Fibroblast of the conjunctiva (primary cell): ENCODE measurements around the gene NUCB2.
"Not testable (repeated sequence)": the region's sequence is repeated elsewhere in the genome, so short reads cannot be mapped to it uniquely, and the experiment has no call there.

Source experiments
- DNase-seq: peaks from one replicate; pipeline ENCODE4 v3.0.0-alpha.2; 2010; ENCODE audit warnings: low read depth

NUCB2 gene

GRCh38 chr11:17276236-17277023 is at the start of gene NUCB2:
TSS of gene NUCB2 (plus strand) at chr11:17276739. CDS start at chr11:17295324, 18,585 bp downstream.
- peak; percentile 91 for DNase-seq

DNA sequence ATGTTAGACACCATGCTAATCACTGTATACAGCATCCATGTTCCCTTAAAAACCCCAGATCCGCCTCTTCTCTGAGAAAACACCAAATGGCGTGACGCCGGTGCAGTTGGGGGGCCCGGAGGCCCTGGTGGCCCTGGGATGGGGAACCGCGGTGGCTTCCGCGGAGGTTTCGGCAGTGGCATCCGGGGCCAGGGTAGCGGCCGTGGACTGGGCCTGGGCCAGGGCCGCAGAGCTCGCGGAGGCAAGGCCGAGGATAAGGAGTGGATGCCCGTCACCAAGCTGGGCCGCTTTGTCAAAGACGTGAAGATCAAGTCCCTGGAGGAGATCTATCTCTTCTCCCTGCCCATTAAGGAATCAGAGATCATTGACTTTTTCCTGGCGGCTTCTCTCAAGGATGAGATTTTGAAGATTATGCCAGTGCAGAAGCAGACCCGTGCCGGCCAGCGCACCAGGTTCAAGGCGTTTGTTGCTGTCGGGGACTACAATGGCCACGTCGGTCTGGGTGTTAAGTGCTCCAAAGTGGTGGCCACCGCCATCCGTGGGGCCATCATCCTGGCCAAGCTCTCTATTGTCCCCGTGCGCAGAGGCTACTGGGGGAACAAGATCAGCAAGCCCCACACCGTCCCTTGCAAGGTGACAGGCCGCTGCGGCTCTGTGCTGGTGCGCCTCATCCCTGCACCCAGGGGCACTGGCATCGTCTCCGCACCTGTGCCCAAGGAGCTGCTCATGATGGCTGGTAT is 48.2 kb upstream of the NUCB2 start:
- DNase-seq: not testable (repeated sequence)

DNA sequence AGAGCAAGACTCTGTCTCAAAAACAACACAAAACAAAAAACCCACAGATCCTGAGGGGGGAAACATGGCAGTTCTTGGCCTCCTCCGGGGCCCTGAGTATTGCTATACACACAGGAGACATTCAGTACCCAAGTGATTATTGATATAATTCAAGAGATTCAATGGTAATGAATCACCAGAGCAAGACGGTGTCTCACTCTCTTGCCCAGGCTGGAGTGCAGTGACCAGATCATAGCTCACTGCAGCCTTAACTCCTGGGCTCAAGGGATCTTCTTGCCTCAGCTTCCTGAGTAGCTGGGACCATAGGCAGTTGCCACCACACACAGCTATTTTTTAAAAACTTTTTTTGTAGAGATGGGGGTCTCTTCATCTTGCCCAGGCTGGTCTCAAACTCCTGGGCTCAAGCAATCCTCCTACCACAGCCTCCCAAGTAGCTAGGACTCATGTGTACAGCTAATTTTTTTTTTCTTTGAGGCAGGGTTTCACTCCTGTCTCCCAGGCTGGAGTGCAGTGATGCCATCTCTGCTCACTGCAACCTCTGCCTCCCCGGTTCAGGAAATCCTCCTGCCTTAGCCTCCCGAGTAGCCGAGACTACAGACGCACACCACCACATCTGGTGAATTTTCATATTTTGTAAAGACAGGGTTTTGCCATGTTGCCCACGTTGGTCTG is 46.9 kb upstream of the NUCB2 start:
- no peak for DNase-seq

DNA sequence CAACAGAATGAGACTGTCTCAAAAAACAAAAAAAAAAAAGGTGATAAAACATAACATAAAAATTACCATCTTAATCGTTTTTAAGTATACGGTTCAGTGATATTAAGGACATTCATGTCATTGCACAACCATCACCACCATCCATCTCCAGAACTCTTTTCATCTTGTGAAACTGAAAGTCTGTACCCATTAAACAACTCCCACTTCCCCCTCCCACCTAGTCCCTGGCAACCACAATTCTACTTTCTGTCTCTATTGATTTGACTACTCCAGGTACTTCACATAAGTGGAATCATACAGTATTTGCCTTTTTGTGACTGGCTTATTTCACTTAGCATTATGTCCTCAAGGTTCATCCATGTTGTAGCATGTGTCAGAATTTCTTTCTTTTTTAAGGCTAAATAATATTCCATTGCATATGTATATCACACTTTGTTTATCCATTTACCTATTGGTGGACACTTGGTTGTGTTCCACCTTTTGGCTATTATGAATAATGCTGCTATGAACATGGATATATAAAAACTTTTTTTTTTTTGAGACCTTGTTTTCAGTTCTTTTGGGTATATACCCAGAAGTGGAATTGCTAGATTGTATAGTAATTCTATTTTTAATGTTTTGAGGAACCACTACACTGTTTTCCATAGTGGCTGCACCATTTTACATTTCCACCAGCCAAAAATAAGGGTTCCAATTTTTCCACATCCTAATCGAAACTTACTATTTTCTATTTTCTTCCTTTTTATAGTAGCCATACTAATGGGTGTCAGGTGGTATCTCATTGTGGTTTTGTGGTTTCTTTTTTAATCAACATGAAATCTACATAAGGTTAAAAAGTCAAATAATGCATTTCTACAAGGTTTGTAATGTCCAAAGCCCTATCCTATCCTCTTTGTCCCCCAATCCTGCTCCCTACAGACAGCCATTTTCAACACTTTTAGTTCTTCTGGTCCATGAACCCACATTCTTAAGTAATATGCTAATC is 45.4 kb upstream of the NUCB2 start:
- DNase-seq: no peak

- DNase-seq: no peak
Observed at GRCh38 chr11:17233101-17233500, 43.4 kb upstream of the NUCB2 start.

DNA sequence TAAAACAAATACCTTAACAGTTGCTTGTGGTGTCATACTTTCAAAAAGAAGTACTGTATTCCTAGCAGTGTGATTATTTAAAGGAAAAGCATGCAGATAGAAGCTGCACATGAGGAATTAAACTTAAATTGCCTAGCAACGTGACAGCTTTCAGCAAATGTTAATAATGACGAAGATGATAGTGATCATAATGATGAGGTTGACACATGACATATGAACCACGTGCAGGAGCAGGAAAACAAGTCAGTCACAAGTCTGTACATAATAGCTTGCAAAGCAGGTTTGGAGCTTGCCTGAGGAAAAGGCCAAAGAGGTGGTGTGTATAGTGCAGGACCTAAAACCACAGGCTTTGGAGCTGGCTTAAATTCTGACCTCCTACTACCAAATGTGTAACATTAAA is 38.2 kb upstream of the NUCB2 start:
- no peak for DNase-seq

- not testable (repeated sequence) for DNase-seq
Observed at GRCh38 chr11:17239927-17240326, 36.6 kb upstream of the NUCB2 start.

DNA sequence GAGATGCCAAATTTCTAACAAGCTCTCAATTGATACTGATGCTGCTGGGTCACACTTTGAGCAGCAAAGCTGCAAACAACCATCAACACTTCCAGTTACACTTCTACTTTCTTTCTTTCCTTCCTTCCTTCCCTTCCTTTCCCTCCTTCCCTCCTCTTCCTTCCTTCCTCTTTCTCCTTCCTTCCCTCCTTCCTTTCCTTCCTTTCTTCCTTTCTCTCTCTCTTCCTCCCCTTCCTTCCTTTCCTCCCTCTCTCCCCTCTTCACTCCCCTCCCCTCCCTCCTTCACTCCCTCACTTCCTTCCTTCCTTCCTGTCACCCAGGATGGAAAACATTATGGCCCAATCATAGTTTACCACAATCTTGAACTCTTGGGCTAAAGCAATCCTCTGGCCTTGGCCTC is 35.8 kb upstream of the NUCB2 start:
- DNase-seq: no peak

DNA sequence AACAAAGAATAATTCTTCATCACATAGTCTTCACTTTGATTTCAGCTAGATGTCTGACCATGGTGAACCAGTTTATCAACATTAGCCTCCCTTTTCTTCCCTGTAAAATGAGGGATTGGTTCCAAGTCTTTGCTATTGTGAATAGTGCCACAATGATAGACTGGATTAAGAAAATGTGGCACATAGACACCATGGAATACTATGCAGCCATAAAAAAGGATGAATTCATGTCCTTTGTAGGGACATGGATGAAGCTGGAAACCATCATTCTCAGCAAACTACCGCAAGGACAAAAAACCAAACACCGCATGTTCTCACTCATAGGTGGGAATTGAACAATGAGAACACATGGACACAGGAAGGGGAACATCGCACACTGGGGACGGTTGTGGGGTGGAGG is 33.6 kb upstream of the NUCB2 start:
- DNase-seq: not testable (repeated sequence)

GRCh38 chr11:17244046-17244445 is 32.5 kb upstream of the NUCB2 start:
- DNase-seq: no peak

DNA sequence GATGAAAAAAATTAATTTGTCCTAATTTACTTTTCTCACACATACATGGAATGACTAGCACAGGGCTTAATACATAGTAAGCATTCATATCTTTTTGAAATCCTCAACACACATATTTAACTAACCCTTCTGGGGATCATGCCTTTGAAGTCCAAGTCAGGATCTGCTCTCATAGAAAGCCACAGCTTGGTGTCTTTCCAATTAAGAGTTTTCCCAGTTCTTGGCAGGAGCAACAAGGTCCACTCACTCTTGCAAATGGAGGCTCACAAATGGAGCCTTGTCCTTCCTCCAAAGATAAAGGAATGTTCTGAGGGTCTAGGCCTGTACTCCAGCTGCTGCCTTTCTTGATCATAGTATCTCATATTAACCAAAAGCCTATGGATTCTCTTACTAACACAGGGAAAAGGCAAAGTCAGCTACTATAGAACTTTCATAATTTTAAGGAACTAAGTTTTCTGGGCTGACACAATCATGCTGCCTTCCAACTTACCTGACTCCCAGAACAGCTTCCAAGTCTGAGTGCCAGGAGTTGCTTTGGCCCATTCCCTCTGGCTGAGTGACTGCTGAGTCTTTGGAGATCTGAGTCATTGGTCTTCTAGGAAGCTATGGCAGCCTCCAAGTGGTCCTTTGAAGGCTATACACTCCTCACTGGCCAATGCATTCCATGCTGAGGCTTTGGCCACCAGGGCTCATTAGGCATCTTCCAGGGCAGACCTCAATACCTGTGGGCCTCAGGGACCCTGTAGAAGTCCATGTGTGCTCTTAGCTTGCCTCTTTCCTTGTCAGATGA is 25.8 kb upstream of the NUCB2 start:
- DNase-seq: no peak

- no peak for DNase-seq
Observed at GRCh38 chr11:17252704-17253103, 23.8 kb upstream of the NUCB2 start.

- peak; percentile 97 for DNase-seq
Observed at GRCh38 chr11:17256512-17256911, 20.0 kb upstream of the NUCB2 start.

- peak; percentile 50 for DNase-seq
Observed at GRCh38 chr11:17257196-17257595, 19.3 kb upstream of the NUCB2 start.

- DNase-seq: no peak
Observed at GRCh38 chr11:17258670-17259069, 17.9 kb upstream of the NUCB2 start.

GRCh38 chr11:17259519-17259918 is 17.0 kb upstream of the NUCB2 start:
- DNase-seq: no peak

GRCh38 chr11:17260020-17260419 is 16.5 kb upstream of the NUCB2 start:
- no peak for DNase-seq

- DNase-seq: no peak
Observed at GRCh38 chr11:17263769-17264168, 12.8 kb upstream of the NUCB2 start.

GRCh38 chr11:17266781-17267180 is 9.8 kb upstream of the NUCB2 start:
- no peak for DNase-seq

GRCh38 chr11:17267576-17267975 is 9.0 kb upstream of the NUCB2 start:
- no peak for DNase-seq

GRCh38 chr11:17268500-17268899 is 8.0 kb upstream of the NUCB2 start:
- DNase-seq: not testable (repeated sequence)
